NCI-H2107 treated with DMSO at 0.1 percent for 48 hours (cell line): ENCODE results near the gene DCST1.

ENCODE experiments used
- DNase-seq: peaks from one replicate; lab custom pipeline; 2025; ENCODE audit not compliant: unreplicated experiment; lab: John Stamatoyannopoulos, UW

The DCST1 gene

GRCh38 chr1:155001425-155001674, 32.3 kb upstream of the DCST1 start:
- no peak for DNase-seq

GRCh38 chr1:155001675-155002463, 31.8 kb upstream of the DCST1 start:
- peak; percentile 99 for DNase-seq

GRCh38 chr1:155002464-155003226, 31.0 kb upstream of the DCST1 start, which contains the start of gene ZBTB7B:
ZBTB7B (plus strand) TSS chr1:155002802; CDS start chr1:155014661, 11,859 bp downstream.
- no peak for DNase-seq

GRCh38 chr1:155003227-155003765, 30.3 kb upstream of the DCST1 start:
- peak; percentile 37 for DNase-seq

GRCh38 chr1:155003766-155004351, 29.8 kb upstream of the DCST1 start:
- no peak for DNase-seq

GRCh38 chr1:155004352-155005075, 29.1 kb upstream of the DCST1 start:
- no peak for DNase-seq

GRCh38 chr1:155005076-155006011, 28.3 kb upstream of the DCST1 start:
- DNase-seq: no peak

- DNase-seq: no peak
These were observed 27.0 kb upstream of the DCST1 start for GRCh38 chr1:155006601-155007101.

GRCh38 chr1:155007251-155007828, 26.3 kb upstream of the DCST1 start:
- no peak for DNase-seq

- no peak for DNase-seq
These were observed 25.3 kb upstream of the DCST1 start for GRCh38 chr1:155008015-155008941.

GRCh38 chr1:155009221-155009711, 24.4 kb upstream of the DCST1 start:
- DNase-seq: no peak

GRCh38 chr1:155009742-155010141, 23.9 kb upstream of the DCST1 start:
- no peak for DNase-seq

GRCh38 chr1:155010211-155010918, 23.3 kb upstream of the DCST1 start:
- DNase-seq: no peak

GRCh38 chr1:155011004-155011416, 22.6 kb upstream of the DCST1 start:
- DNase-seq: no peak

GRCh38 chr1:155011437-155012025, 22.1 kb upstream of the DCST1 start:
- no peak for DNase-seq

- peak; percentile 61 for DNase-seq
These were observed 21.5 kb upstream of the DCST1 start for GRCh38 chr1:155012026-155012546.
